ENCODE data around the gene SOX12. TPM values are rescaled to one million over a fixed set of nuclear protein-coding genes. Genes with fewer than 3 reads are reported as not detected.

The SOX12 gene
- total RNA-seq, 1 donor from 2014 or later: 9.8 TPM

- intact Hi-C loops (cut with DNase I): loop anchor here (10.0 kb wide), 2 partner anchors 46 to 116 kb away; partner anchors contain the start of gene RBCK1
- TF ChIP-seq CTCF (IDR thresholded peaks at IDR 0.05): no peak
- Histone ChIP-seq H3K27me3 (ENCODE audit: low read depth) (no peaks in the 10 kb centered on the region), H3K4me3 (no peak overlapping the region), H3K36me3 (no peaks in the 10 kb centered on the region), H3K27ac (no peak overlapping the region), H3K4me1 (peaks cover 24% of the 10 kb centered on the region), H3K9me3 (no peaks in the 10 kb centered on the region)
- DNase-seq (no peak), ATAC-seq (peak in 1 of 2 donors; percentile 48)
Observed at GRCh38 chr20:358891-359555, 33.7 kb downstream of the SOX12 start.

- Histone ChIP-seq H3K36me3 (no peaks in the 10 kb centered on the region), H3K4me1 (peaks cover 16% of the 10 kb centered on the region), H3K4me3 (no peak overlapping the region), H3K27me3 (ENCODE audit: low read depth) (no peaks in the 10 kb centered on the region), H3K9me3 (no peaks in the 10 kb centered on the region), H3K27ac (no peak overlapping the region)
- intact Hi-C loops (cut with DNase I): no loop called here
- ATAC-seq (no peak), DNase-seq (no peak)
- no peak for TF ChIP-seq CTCF (IDR thresholded peaks at IDR 0.05)
Observed at GRCh38 chr20:361561-361960, 36.2 kb downstream of the SOX12 start.

GRCh38 chr20:362271-363254, 37.2 kb downstream of the SOX12 start:
- Histone ChIP-seq H3K36me3 (no peaks in the 10 kb centered on the region), H3K27ac (no peak overlapping the region), H3K9me3 (no peaks in the 10 kb centered on the region), H3K27me3 (ENCODE audit: low read depth) (no peaks in the 10 kb centered on the region), H3K4me1 (peaks cover 16% of the 10 kb centered on the region), H3K4me3 (no peak overlapping the region)
- peak; percentile 43 for TF ChIP-seq CTCF (IDR thresholded peaks at IDR 0.05)
- intact Hi-C loops (cut with DNase I): no loop called here
- peak; percentile 93 for DNase-seq
- ATAC-seq: peak; percentile 83 to 90

- Histone ChIP-seq H3K4me1 (peaks cover 16% of the 10 kb centered on the region), H3K36me3 (no peaks in the 10 kb centered on the region), H3K4me3 (no peak overlapping the region), H3K9me3 (no peaks in the 10 kb centered on the region), H3K27ac (no peak overlapping the region), H3K27me3 (ENCODE audit: low read depth) (no peaks in the 10 kb centered on the region)
- DNase-seq: peak; percentile 36
- no peak for TF ChIP-seq CTCF (IDR thresholded peaks at IDR 0.05)
- intact Hi-C loops (cut with DNase I): no loop called here
- ATAC-seq: peak; percentile 12 to 17
Observed at GRCh38 chr20:363319-364078, 38.1 kb downstream of the SOX12 start.
